ENCODE measurements around the gene PRKG1.

Gene PRKG1

GRCh38 chr10:51789118-51789517, 714.8 kb downstream of the PRKG1 start:
- no peak overlapping the region for H3K4me3 ChIP-seq (ENCODE audit: low read depth, low read length)
- no peak for TF ChIP-seq CTCF (IDR thresholded peaks at IDR 0.05; ENCODE audit: borderline replicate concordance, insufficient read depth, low read depth, low read length)

GRCh38 chr10:51789903-51790302, 715.6 kb downstream of the PRKG1 start:
- TF ChIP-seq CTCF (IDR thresholded peaks at IDR 0.05; ENCODE audit: borderline replicate concordance, insufficient read depth, low read depth, low read length): no peak
- no peak overlapping the region for H3K4me3 ChIP-seq (ENCODE audit: low read depth, low read length)

- no peak overlapping the region for H3K4me3 ChIP-seq (ENCODE audit: low read depth, low read length)
- TF ChIP-seq CTCF (IDR thresholded peaks at IDR 0.05; ENCODE audit: borderline replicate concordance, insufficient read depth, low read depth, low read length): no peak
Observed at GRCh38 chr10:51792678-51793077, 718.4 kb downstream of the PRKG1 start.

- TF ChIP-seq CTCF (IDR thresholded peaks at IDR 0.05; ENCODE audit: borderline replicate concordance, insufficient read depth, low read depth, low read length): no peak
Observed at GRCh38 chr10:51800121-51800520, 725.8 kb downstream of the PRKG1 start.

GRCh38 chr10:51800725-51801424, 726.6 kb downstream of the PRKG1 start:
- H3K4me3 ChIP-seq (ENCODE audit: low read depth, low read length): no peak overlapping the region
- TF ChIP-seq CTCF (IDR thresholded peaks at IDR 0.05; ENCODE audit: borderline replicate concordance, insufficient read depth, low read depth, low read length): no peak

More at GRCh38 chr10:51800121-51800520, 725.8 kb downstream of the PRKG1 start:
- H3K4me3 ChIP-seq (ENCODE audit: low read depth, low read length): no peak overlapping the region

- H3K4me3 ChIP-seq (ENCODE audit: low read depth, low read length): no peak overlapping the region
- TF ChIP-seq CTCF (IDR thresholded peaks at IDR 0.05; ENCODE audit: borderline replicate concordance, insufficient read depth, low read depth, low read length): no peak
Observed at GRCh38 chr10:51802030-51802429, 727.7 kb downstream of the PRKG1 start.

GRCh38 chr10:51804866-51805265, 730.6 kb downstream of the PRKG1 start:
- no peak for TF ChIP-seq CTCF (IDR thresholded peaks at IDR 0.05; ENCODE audit: borderline replicate concordance, insufficient read depth, low read depth, low read length)
- no peak overlapping the region for H3K4me3 ChIP-seq (ENCODE audit: low read depth, low read length)
